ENCODE data around the gene AKAP17A.
"Not testable (repeated sequence)": the region's sequence is repeated elsewhere in the genome, so short reads cannot be mapped to it uniquely, and the experiment has no call there.

The AKAP17A gene

GRCh38 chrX:1591102-1591862, at the start of gene AKAP17A:
Gene AKAP17A, plus strand, starts transcription at chrX:1591604. Its CDS starts 1,859 bp downstream, at chrX:1593463.
- DNase-seq, result peak; percentile 97

GRCh38 chrX:1542994-1543725, 48.2 kb upstream of the AKAP17A start:
- no peak for DNase-seq

- no peak for DNase-seq
Measured at GRCh38 chrX:1545776-1546408, 45.5 kb upstream of the AKAP17A start.

- no peak for DNase-seq
Measured at GRCh38 chrX:1546691-1547251, 44.6 kb upstream of the AKAP17A start.

GRCh38 chrX:1551959-1552546, 39.4 kb upstream of the AKAP17A start:
- DNase-seq, result no peak

GRCh38 chrX:1554469-1555210, 36.8 kb upstream of the AKAP17A start:
- peak; percentile 81 for DNase-seq

GRCh38 chrX:1555370-1555769, 36.0 kb upstream of the AKAP17A start:
- no peak for DNase-seq

GRCh38 chrX:1557442-1557841, 34.0 kb upstream of the AKAP17A start:
- not testable (repeated sequence) for DNase-seq

- DNase-seq, result no peak
Measured at GRCh38 chrX:1558761-1559468, 32.5 kb upstream of the AKAP17A start.

GRCh38 chrX:1561164-1561563, 30.2 kb upstream of the AKAP17A start:
- DNase-seq, result no peak

- DNase-seq, result not testable (repeated sequence)
Measured at GRCh38 chrX:1564077-1564476, 27.3 kb upstream of the AKAP17A start.

GRCh38 chrX:1564750-1565683, 26.4 kb upstream of the AKAP17A start:
- no peak for DNase-seq

GRCh38 chrX:1574181-1574580, 17.2 kb upstream of the AKAP17A start:
- not testable (repeated sequence) for DNase-seq

- DNase-seq, result no peak
Measured at GRCh38 chrX:1576201-1576992, 15.0 kb upstream of the AKAP17A start.

GRCh38 chrX:1577845-1578244, 13.6 kb upstream of the AKAP17A start:
- no peak for DNase-seq

GRCh38 chrX:1578511-1579173, 12.8 kb upstream of the AKAP17A start:
- no peak for DNase-seq

GRCh38 chrX:1581132-1581531, 10.3 kb upstream of the AKAP17A start:
- DNase-seq, result peak; percentile 72

- DNase-seq, result peak; percentile 26
Measured at GRCh38 chrX:1582686-1583437, 8.5 kb upstream of the AKAP17A start.

All from CD4-positive, alpha-beta T cell treated with Interferon gamma for 1 hour (primary cell).